ENCODE results near the gene UNK.
"Not testable (repeated sequence)": the region's sequence is repeated elsewhere in the genome, so short reads cannot be mapped to it uniquely, and the experiment has no call there.

UNK gene

DNA sequence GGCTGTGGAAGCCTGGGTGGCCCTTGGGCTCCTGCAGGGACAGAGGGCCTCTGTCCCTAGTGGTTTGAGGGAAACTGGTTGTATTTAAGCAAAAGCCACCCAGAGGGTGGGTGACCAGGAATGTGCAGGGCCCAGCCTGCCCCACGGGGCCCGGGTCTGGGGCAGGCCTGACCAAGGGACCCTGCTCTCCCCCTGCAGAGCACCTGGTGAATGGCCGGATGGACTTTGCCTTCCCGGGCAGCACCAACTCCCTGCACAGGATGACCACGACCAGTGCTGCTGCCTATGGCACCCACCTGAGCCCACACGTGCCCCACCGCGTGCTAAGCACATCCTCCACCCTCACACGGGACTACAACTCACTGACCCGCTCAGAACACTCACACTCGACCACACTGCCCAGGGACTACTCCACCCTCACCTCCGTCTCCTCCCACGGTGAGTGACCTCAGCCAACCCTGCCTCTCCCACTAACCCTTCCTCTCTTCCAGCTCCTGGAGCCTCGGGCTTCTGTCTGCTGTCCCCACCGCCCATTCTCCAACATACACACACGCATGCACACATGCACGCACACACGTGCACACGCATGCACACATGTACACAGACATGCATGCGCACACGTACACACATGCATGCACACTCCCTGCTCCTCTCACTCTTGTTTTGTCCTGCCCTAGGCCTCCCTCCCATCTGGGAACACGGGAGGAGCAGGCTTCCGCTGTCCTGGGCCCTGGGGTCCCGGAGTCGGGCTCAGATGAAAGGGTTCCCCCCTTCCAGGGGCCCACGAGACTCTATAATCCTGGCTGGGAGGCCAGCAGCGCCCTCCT, 30.0 kb upstream of the UNK start:
- DNase-seq (ENCODE audit: low spot score): no peak

DNA sequence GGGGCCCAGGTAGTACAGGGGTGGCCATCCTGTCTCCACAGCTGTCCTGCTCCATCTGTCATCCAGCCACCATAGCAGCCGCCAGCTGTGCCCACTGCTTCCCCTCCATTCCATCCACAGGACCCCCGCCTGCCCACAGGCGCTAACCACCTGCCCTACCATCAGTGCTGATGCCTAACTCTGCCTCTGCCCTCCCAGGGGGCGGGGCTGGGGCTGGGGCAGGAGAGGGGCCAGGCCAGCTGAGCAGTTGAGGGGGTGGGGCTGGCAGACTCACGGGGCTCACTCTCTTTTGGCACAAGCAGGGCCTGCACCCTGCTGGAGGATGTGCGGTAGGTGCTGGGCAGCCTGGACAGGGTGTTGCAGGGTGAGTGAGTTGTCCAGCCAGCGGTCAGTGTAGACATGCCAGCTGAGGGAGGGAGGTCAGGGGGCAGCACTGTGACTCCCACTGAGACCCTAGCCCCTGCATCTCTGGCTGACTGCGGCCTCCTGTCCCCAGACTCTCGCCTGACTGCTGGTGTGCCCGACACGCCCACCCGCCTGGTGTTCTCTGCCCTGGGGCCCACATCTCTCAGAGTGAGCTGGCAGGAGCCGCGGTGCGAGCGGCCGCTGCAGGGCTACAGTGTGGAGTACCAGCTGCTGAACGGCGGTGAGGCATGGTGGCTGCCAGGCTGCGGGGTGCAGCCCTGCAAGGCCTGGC, 29.3 kb upstream of the UNK start:
- DNase-seq (ENCODE audit: low spot score): no peak

DNA sequence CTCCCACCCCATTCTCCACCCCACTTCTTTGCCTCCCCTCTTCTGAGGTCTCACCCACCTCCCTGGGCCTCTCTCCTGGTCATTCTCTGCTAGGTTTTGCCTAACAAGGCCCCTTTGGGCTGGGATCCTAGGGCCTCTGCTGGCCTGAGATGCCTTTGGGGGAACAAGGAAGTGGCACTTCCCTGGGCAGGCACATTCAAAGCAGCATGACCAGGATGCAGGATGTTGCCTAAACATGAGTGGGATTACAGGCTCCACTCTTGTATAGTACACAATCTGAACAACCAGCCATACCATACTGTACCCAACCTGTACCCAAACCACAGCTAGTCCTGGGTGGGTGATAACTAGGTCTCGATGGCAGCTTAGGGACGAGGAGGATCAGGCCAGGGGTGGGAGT, 28.6 kb upstream of the UNK start:
- no peak for DNase-seq (ENCODE audit: low spot score)

DNA sequence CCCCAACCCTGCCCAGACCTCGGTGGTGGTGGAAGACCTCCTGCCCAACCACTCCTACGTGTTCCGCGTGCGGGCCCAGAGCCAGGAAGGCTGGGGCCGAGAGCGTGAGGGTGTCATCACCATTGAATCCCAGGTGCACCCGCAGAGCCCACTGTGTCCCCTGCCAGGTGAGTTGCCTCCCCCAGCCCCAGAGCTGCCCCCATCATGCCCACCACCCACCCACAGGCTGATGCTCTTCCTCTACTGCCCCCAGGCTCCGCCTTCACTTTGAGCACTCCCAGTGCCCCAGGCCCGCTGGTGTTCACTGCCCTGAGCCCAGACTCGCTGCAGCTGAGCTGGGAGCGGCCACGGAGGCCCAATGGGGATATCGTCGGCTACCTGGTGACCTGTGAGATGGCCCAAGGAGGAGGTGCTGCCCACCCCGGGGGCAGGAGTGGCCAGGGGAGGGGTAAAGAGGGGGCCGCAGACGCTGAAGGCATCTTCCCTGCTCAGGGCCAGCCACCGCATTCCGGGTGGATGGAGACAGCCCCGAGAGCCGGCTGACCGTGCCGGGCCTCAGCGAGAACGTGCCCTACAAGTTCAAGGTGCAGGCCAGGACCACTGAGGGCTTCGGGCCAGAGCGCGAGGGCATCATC, 28.0 kb upstream of the UNK start:
- no peak for DNase-seq (ENCODE audit: low spot score)

DNA sequence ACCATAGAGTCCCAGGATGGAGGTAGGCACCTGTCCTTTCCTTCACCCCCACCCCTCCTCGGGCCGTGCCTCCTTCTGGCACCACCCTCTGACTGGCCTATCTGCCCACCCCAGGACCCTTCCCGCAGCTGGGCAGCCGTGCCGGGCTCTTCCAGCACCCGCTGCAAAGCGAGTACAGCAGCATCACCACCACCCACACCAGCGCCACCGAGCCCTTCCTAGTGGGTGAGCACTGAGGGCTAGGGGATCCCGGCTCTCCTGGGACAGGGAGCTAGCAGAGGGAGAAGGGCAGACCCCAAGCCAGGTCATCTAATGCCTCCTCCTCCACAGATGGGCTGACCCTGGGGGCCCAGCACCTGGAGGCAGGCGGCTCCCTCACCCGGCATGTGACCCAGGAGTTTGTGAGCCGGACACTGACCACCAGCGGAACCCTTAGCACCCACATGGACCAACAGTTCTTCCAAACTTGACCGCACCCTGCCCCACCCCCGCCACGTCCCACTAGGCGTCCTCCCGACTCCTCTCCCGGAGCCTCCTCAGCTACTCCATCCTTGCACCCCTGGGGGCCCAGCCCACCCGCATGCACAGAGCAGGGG, 27.4 kb upstream of the UNK start:
- DNase-seq (ENCODE audit: low spot score): no peak

DNA sequence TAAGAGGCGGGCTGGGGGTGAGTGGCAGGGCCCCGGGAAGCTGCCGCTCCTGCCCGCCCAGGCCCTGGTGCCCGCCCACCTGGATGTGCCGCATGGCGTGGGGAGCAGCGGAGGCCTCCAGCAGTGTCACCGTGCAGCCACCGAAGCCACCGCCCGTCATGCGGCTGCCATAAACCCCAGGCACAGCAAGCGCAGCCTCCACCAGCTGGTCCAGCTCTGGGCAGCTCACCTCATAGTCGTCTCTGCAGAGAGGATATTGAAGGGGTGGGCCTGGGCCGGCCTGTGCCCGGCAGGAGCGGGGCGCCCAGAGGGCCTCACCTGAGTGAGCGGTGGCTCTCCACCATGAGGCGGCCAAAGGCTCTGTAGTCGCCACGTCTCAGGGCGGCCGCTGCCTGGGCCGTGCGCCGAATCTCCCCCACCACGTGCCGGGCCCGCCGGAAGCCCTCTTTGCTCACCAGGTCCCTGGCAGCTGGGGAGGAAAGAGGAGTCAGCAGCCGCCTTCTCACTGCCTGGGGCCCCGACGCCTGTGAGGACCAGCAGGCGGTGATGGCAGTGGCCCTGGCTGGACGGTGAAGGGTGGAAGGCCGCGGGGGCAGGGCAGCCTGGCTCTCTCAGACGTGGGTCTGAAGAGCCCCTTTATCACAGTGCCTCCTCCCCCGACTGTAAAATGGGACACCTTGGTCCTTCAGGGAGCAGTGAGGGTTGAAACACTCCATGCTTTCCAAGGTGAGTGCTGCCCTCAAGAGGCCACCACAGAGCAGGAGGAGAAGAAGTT, 26.3 kb upstream of the UNK start:
- no peak for DNase-seq (ENCODE audit: low spot score)

DNA sequence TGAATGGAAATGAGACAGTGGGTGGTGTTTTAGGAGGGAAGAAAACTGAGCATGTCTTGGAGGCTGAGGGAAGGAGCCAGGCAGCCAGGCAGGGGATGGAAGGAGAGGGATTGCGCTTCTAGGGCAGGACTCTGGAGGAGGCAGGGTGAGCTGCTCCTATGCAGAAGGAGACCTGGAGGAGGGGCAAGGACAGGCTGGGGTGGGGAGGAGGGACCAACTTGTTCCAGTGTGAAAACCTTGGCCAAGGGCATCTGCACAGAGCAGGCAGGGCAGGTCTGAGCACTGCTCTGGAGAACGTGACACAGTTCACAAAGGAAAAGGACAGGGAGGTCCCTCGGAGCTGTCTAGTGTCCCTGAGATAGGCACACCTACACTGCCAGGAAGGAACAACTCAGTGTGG, 25.1 kb upstream of the UNK start:
- no peak for DNase-seq (ENCODE audit: low spot score)

DNA sequence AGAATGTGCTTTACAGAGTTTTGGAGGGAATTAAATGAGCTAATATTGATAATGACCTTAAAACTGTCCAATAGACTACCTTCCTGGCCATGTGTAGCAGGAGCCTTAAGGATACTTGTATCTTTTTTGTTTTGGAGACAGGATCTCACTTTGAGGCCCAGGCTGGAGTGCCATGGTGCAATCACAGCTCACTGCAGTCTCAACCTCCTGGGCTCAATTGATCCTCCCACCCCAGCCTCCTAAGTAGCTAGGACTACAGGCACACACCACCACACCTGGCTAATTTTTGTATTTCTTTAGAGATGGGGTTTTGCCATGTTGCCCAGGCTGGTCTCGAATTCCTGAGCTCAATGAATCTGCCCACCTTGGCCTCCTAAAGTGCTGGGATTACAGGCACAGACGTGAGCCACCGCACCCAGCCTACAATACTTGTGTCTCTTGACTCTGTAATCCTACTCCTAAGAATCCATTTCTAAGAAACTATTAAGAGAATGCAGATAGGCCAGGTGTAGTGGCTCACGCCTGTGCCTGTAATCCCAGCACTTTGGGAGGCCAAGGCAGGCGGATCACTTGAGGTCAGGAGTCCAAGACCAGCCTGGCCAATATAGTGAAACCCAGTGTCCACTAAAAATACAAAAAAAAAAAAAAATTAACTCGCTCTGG, 24.5 kb upstream of the UNK start:
- not testable (repeated sequence) for DNase-seq (ENCODE audit: low spot score)

DNA sequence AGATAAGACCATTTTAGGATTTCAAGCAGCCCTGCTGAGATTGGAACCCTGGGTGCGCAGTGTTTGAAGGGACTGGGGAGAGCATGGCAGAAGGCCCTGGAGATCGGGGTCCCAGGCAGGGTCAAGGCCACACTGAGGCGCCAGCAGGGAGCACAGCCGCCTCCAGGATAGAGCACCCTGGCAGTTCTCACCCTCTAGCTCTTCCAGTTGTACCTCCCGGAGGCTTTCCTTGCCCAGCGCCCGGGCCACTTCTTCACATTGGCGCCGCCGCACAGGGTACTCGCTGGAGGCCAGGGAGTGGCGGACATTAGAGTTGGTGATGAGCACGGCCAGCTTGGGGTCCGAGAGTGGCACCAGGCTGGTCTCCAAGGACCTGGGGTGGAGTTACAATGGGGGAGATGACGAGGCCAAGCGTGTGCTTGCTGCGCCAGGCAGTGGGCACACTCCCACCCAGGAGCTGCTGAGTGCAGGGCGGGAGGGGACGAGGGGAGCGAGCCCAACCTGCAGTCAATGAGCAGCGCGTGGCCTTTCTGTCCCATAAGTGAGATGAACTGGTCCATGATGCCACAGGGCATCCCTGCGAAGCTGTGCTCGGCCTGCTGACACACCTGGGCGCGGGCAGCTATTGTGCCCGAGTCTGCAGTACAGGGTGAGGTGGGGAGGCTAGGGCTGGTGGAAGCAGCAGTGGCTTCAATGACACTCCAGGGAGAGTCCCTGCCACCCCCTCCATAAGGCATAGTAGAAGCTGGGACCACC, 21.9 kb upstream of the UNK start:
- DNase-seq (ENCODE audit: low spot score): no peak

DNA sequence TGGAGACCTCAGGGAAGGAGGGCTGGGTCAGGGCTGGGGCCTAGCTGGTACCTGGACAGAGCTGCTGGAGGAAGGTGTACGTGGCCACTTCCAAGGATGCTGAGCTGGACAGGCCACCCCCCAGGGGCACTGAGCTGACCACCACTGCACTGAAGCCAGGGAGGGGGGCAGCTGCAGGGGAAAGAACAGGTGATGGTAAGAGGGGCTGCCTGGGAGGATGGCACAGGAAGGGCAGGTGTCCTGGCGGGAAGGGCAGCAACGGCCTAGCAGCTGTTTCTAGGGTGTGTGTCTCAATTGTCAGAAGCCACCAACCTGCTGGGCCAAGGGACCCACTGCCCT, 21.4 kb upstream of the UNK start:
- DNase-seq (ENCODE audit: low spot score): no peak

DNA sequence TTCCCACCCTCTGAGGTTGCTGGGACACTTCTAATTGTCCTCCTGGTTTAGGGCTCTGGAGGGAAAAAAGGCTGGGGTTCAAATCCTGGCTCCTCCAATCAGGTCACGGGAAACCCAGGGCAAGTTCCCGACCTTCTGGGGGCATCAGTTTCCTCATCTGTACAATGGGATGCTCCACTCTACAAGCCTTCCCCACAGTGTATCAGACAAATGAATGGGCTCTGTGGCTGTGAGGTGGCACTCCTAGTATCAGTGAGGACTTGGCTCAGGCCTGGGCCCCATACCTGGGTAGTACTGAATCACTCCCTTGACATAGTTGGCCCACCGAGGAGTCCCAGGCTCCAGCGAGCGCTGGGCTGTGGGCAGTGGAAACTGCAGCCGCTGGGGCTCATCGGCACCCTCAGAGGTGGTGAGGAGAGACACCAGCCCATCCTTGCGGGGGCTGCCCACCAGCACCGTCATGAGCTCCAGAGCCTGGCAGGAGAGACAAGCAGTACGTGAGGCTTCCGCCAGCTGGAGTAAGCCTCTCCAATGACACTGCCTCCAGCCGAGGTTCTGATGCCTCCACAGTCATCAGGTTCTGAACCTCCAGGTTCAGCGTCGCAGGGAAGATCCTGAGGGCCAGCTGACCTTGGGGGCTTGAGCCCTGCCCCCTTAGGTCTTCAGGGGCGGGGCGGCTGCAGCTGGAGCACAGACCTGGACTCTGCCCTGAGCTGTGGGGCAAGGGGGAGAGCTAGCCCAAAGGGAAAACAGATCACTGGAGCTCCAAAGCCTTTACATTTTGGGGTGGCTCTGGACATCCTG, 20.8 kb upstream of the UNK start:
- no peak for DNase-seq (ENCODE audit: low spot score)

DNA sequence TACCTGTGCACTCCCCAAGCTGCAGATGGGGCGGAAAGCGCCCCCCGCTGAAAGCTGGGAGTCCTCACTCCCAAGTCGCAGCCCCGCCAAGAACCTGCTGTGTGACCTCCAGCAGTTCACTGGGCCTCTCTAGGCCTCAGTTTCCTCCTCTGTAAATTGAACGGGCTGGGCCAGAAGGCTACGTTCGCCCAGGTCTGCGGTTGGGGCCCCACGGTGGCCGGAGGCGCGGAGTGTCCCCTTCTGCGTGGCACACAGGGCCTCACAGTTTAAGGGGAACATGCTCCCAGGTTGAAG, 20.2 kb upstream of the UNK start:
- DNase-seq (ENCODE audit: low spot score): no peak

DNA sequence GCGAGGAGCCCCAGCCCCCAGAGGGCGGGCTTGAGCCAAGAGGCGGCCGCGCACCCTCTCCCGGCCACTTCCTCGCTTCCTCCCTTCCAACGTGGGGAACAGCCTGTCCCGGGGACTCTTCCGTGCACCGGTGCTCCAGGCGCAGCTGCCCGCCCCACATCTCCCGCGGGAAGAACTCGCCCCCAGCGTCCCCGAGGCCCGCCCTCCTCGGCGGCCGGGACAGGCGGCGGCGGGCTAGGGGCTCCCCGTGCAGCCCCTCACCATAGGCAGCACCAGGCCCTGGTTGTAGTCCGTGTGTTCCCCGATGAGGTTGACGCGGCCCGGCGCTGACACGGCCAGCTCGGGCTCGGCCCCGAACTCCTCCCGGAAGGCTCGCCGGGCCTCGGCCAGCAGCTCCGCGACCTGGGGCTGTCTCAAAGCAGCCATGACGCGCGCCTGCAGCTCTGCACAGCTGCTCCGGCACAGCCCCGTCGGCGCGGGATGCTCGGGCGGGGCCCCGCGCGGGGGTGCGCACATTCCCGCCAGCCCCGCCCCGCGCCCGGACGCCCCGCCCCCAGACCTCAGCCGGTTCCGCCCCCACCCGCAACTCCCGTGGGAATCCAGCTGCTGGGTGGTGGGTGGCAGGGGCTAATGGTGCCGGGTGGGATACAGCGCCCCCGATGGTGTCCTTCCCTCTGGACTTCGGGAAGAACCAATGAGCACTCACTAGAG, 19.7 kb upstream of the UNK start, which contains the start of gene GALK1:
TSS of gene GALK1 (minus strand) at position 482 of the 711 bp plus-strand sequence. CDS start at position 426, 56 bp downstream.
- peak; percentile 88 for DNase-seq (ENCODE audit: low spot score)

DNA sequence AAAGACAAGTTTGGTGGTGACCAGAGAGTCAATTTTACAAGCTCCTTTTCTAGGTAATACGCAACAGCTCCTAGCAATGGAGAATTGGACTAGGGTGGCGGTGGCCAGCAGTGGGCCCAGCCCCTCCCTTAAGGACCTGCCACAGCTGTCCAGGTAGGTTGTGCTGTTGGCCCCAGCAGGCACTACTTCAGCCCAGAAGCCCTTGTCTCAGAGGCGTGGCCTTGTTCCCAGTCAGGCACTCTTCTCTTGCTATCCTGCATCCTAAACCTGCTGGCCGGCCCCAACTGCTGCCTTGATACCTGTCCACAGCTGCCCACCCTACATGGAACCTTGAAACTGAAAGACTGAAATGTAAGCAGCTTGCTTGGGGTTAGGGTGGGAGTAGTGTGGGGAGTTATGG, 18.6 kb upstream of the UNK start:
- DNase-seq (ENCODE audit: low spot score): no peak

DNA sequence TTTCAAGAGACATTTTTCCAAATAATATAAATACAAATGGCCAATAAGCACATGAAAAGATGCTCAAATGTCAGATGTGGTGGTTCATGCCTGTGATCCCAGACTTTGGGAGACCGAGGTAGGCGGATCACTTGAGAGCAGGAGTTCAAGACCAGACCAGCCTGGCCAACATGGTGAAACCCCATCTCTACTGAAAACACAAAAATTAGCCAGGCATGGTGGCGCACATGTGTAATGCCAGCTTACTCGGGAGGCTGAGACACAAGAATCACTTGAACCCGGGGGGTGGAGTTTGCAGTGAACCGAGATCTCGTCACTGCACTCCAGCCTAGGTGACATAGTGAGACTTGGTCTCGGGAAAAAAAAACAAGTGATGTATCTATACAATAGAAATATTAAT, 16.7 kb upstream of the UNK start:
- DNase-seq (ENCODE audit: low spot score): no peak

DNA sequence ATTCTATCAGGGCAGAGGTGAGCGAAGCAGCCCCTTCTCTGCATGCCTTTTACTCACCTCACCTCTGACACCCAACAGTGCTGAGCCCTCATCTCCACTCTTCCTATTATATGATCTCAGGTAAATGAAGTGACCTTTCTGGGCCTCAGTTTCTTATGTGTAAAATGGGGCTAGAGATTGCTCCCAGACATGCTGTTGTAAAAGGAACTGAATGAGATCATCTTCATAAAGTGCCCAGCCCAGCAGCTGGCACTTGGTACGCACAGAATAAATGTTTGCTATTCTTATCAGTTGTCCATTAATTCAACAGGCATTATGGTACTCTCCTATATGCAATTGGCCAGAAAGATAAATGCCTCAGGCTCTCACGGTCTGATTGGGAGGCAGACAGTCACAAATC, 15.1 kb upstream of the UNK start:
- no peak for DNase-seq (ENCODE audit: low spot score)

DNA sequence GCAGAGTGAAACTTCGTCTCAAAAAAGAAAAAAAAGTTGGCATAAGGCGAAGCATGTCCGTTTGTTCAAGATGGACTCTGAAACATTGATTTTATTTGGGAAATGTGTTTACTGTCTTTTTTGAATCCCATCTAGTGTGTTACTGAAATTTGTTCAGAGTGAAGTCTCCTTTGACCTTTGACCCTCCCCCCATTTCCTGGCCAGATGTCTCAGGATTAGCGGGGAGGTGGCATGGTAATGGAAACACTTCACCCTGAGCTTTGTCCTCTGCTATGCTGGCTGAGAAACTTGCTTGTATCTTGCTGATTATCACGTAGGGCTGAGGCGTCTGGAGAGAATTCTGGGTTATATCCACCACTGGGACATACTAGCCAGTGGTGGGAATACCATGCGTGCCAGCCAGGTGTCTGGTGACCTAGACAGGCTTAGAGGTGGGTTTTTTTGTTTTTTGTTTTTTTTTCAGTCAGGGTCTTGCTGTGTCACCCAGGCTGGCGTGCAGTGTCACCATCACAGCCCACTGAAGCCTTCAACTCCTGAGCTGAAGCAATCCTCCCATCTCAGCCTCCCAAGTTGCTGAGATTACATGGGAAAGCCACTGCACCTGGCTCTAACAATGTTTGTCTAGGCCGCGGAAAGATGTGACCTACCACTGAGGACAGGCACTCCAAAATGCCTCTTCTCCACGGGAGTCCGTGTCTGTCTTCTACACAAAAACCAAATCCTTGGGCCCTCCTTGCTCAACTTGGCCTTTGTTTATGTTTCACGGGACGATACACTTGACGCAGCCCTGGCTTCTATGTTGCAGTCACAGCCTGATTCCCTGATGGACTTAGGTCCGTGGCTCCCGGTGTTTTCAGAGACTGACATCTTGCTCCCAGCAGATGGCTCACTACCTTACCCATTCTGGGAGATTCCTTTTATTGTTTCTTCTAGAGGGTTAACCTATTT, 13.0 kb upstream of the UNK start:
- no peak for DNase-seq (ENCODE audit: low spot score)

DNA sequence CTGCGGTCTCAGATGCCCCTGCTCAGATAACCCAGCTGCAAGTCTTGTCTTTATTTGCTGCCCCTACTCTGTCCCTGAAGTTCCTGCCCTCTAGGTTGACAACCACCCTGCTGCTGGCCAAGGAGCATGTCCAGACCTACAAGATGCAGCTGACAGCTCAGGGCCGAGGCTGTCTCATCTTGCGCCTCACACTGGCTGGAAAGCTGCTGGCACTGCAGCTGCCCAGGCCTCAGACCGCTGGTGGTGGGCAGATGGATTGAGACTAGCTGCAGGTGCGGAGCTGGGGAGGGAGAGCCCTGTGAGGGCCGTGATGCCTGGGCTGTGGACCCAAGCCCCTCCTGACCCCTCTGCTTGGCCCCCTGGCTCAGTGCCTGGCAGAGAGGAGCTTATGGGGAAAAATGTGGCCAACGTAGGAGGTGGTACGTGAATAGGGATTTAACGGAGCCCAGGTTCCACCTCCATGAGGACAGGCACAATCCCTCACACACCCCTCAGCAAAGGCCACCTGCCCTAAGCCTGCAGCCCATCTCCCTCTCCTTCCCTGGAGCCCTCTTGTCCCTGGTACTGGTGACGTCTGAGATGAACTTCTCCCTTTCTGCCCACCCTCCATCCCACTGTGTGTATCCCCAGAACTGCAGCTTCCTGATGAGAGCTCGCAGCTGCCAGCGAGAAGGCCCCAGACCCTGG, 11.3 kb upstream of the UNK start:
- DNase-seq (ENCODE audit: low spot score): no peak
